ENCODE results near the gene SHISA2.

Gene SHISA2

GRCh38 chr13:26062853-26063444 is 11.1 kb upstream of the SHISA2 start:
- no peak overlapping the region for H3K14ac ChIP-seq (ENCODE audit: low read length)
- no peak overlapping the region for H4K8ac ChIP-seq (ENCODE audit: low read depth, low read length)
- WGBS (ENCODE audit: extremely low coverage, insufficient coverage, insufficient read length): no CpG with 5 or more reads among the region's 5 CpGs
- no peaks in the 10 kb centered on the region for H3K79me1 ChIP-seq (ENCODE audit: low read length)
- no peak overlapping the region for H3K4me2 ChIP-seq (ENCODE audit: low read length)
- no peak overlapping the region for H4K12ac ChIP-seq (ENCODE audit: low read depth, low read length)
- no peak overlapping the region for H3K4me3 ChIP-seq (ENCODE audit: low read depth, low read length)
- no peaks in the 10 kb centered on the region for H3K79me2 ChIP-seq (ENCODE audit: control insufficient read depth, insufficient read depth, low read length, poor library complexity)
- H4K91ac ChIP-seq (ENCODE audit: low read depth, low read length): no peak overlapping the region
- no peak overlapping the region for H2AFZ ChIP-seq (ENCODE audit: insufficient read depth, low read length, poor library complexity)
- H3K36me3 ChIP-seq (ENCODE audit: control insufficient read depth in 1 of 2, insufficient read depth in 2 of 2, low read length in 2 of 2): no peaks in the 10 kb centered on the region
- no peak overlapping the region for H3K9ac ChIP-seq (ENCODE audit: low read length)
- no peak overlapping the region for H3K4ac ChIP-seq (ENCODE audit: low read depth, low read length)
- no peak overlapping the region for H3K27ac ChIP-seq (ENCODE audit: low read depth, low read length)
- peaks cover 2% of the 10 kb centered on the region for H3K9me3 ChIP-seq (ENCODE audit: insufficient read depth, low read depth, low read length)
- no peaks in the 10 kb centered on the region for H3K4me1 ChIP-seq (ENCODE audit: control insufficient read depth in 1 of 2, insufficient read depth in 2 of 2, low read length in 2 of 2)
- H2AK5ac ChIP-seq (ENCODE audit: low read length): no peak overlapping the region
- DNase-seq: peak; percentile 24 to 72
- H3K18ac ChIP-seq (ENCODE audit: low read length): no peak overlapping the region
- H2BK120ac ChIP-seq (ENCODE audit: insufficient read depth, low read length, poor library complexity): no peak overlapping the region
- no peak overlapping the region for H2BK12ac ChIP-seq (ENCODE audit: low read length)
- H3K23ac ChIP-seq (ENCODE audit: low read length): no peak overlapping the region
- H3K27me3 ChIP-seq (ENCODE audit: insufficient read depth, low read length): no peaks in the 10 kb centered on the region
- H2BK5ac ChIP-seq (ENCODE audit: low read depth, low read length, poor library complexity): no peak overlapping the region

GRCh38 chr13:26061947-26062346 is 10.1 kb upstream of the SHISA2 start:
- no peak overlapping the region for H4K91ac ChIP-seq (ENCODE audit: low read depth, low read length)
- no CpG with 5 or more reads among the region's 6 CpGs for WGBS (ENCODE audit: extremely low coverage, insufficient coverage, insufficient read length)

GRCh38 chr13:26061256-26061655 is 9.4 kb upstream of the SHISA2 start:
- Histone ChIP-seq H3K14ac (ENCODE audit: low read length) (no peak overlapping the region), H3K79me1 (ENCODE audit: low read length) (no peaks in the 10 kb centered on the region), H4K91ac (ENCODE audit: low read depth, low read length) (no peak overlapping the region), H2BK5ac (ENCODE audit: low read depth, low read length, poor library complexity) (no peak overlapping the region), H3K4me2 (ENCODE audit: low read length) (no peak overlapping the region), H3K79me2 (ENCODE audit: control insufficient read depth, insufficient read depth, low read length, poor library complexity) (no peaks in the 10 kb centered on the region), H2BK12ac (ENCODE audit: low read length) (no peak overlapping the region), H3K27me3 (ENCODE audit: insufficient read depth, low read length) (no peaks in the 10 kb centered on the region), H3K4me3 (ENCODE audit: low read depth, low read length) (no peak overlapping the region), H2AFZ (ENCODE audit: insufficient read depth, low read length, poor library complexity) (no peak overlapping the region), H3K23ac (ENCODE audit: low read length) (no peak overlapping the region), H4K8ac (ENCODE audit: low read depth, low read length) (no peak overlapping the region), H2AK5ac (ENCODE audit: low read length) (no peak overlapping the region), H3K4ac (ENCODE audit: low read depth, low read length) (no peak overlapping the region), H3K9me3 (ENCODE audit: insufficient read depth, low read depth, low read length) (peaks cover 2% of the 10 kb centered on the region), H3K36me3 (ENCODE audit: control insufficient read depth in 1 of 2, insufficient read depth in 2 of 2, low read length in 2 of 2) (no peaks in the 10 kb centered on the region), H3K9ac (ENCODE audit: low read length) (no peak overlapping the region), H3K27ac (ENCODE audit: low read depth, low read length) (no peak overlapping the region), H3K18ac (ENCODE audit: low read length) (no peak overlapping the region), H2BK120ac (ENCODE audit: insufficient read depth, low read length, poor library complexity) (no peak overlapping the region), H4K12ac (ENCODE audit: low read depth, low read length) (no peak overlapping the region), H3K4me1 (ENCODE audit: control insufficient read depth in 1 of 2, insufficient read depth in 2 of 2, low read length in 2 of 2) (no peaks in the 10 kb centered on the region)
- no CpG with 5 or more reads among the region's 5 CpGs for WGBS (ENCODE audit: extremely low coverage, insufficient coverage, insufficient read length)
- DNase-seq: no peak

More at GRCh38 chr13:26061947-26062346, 10.1 kb upstream of the SHISA2 start:
- no peak overlapping the region for H3K4me2 ChIP-seq (ENCODE audit: low read length)
- no peaks in the 10 kb centered on the region for H3K27me3 ChIP-seq (ENCODE audit: insufficient read depth, low read length)
- H3K9me3 ChIP-seq (ENCODE audit: insufficient read depth, low read depth, low read length): peaks cover 2% of the 10 kb centered on the region
- no peak overlapping the region for H2BK5ac ChIP-seq (ENCODE audit: low read depth, low read length, poor library complexity)
- H3K27ac ChIP-seq (ENCODE audit: low read depth, low read length): no peak overlapping the region
- H2AFZ ChIP-seq (ENCODE audit: insufficient read depth, low read length, poor library complexity): no peak overlapping the region
- no peak overlapping the region for H3K23ac ChIP-seq (ENCODE audit: low read length)
- H3K9ac ChIP-seq (ENCODE audit: low read length): no peak overlapping the region
- H3K4ac ChIP-seq (ENCODE audit: low read depth, low read length): no peak overlapping the region
- H4K12ac ChIP-seq (ENCODE audit: low read depth, low read length): no peak overlapping the region
- no peaks in the 10 kb centered on the region for H3K36me3 ChIP-seq (ENCODE audit: control insufficient read depth in 1 of 2, insufficient read depth in 2 of 2, low read length in 2 of 2)
- DNase-seq: no peak
- no peak overlapping the region for H3K14ac ChIP-seq (ENCODE audit: low read length)
- no peaks in the 10 kb centered on the region for H3K79me1 ChIP-seq (ENCODE audit: low read length)
- no peak overlapping the region for H3K4me3 ChIP-seq (ENCODE audit: low read depth, low read length)
- no peak overlapping the region for H4K8ac ChIP-seq (ENCODE audit: low read depth, low read length)
- H3K4me1 ChIP-seq (ENCODE audit: control insufficient read depth in 1 of 2, insufficient read depth in 2 of 2, low read length in 2 of 2): no peaks in the 10 kb centered on the region
- no peak overlapping the region for H2BK12ac ChIP-seq (ENCODE audit: low read length)
- no peak overlapping the region for H3K18ac ChIP-seq (ENCODE audit: low read length)
- no peaks in the 10 kb centered on the region for H3K79me2 ChIP-seq (ENCODE audit: control insufficient read depth, insufficient read depth, low read length, poor library complexity)
- H2BK120ac ChIP-seq (ENCODE audit: insufficient read depth, low read length, poor library complexity): no peak overlapping the region
- no peak overlapping the region for H2AK5ac ChIP-seq (ENCODE audit: low read length)

GRCh38 chr13:26060357-26060756 is 8.5 kb upstream of the SHISA2 start:
- Histone ChIP-seq H3K36me3 (ENCODE audit: control insufficient read depth in 1 of 2, insufficient read depth in 2 of 2, low read length in 2 of 2) (no peaks in the 10 kb centered on the region), H2BK12ac (ENCODE audit: low read length) (no peak overlapping the region), H2BK5ac (ENCODE audit: low read depth, low read length, poor library complexity) (no peak overlapping the region), H3K4me3 (ENCODE audit: low read depth, low read length) (no peak overlapping the region), H3K27me3 (ENCODE audit: insufficient read depth, low read length) (no peaks in the 10 kb centered on the region), H3K23ac (ENCODE audit: low read length) (no peak overlapping the region), H2AK5ac (ENCODE audit: low read length) (no peak overlapping the region), H3K18ac (ENCODE audit: low read length) (no peak overlapping the region), H2AFZ (ENCODE audit: insufficient read depth, low read length, poor library complexity) (no peak overlapping the region), H3K4ac (ENCODE audit: low read depth, low read length) (no peak overlapping the region), H3K9ac (ENCODE audit: low read length) (no peak overlapping the region), H2BK120ac (ENCODE audit: insufficient read depth, low read length, poor library complexity) (no peak overlapping the region), H3K79me2 (ENCODE audit: control insufficient read depth, insufficient read depth, low read length, poor library complexity) (no peaks in the 10 kb centered on the region), H3K4me1 (ENCODE audit: control insufficient read depth in 1 of 2, insufficient read depth in 2 of 2, low read length in 2 of 2) (no peaks in the 10 kb centered on the region), H3K9me3 (ENCODE audit: insufficient read depth, low read depth, low read length) (peaks cover 2% of the 10 kb centered on the region), H3K4me2 (ENCODE audit: low read length) (no peak overlapping the region), H4K12ac (ENCODE audit: low read depth, low read length) (no peak overlapping the region), H3K79me1 (ENCODE audit: low read length) (no peaks in the 10 kb centered on the region), H4K8ac (ENCODE audit: low read depth, low read length) (no peak overlapping the region), H3K27ac (ENCODE audit: low read depth, low read length) (no peak overlapping the region), H3K14ac (ENCODE audit: low read length) (no peak overlapping the region), H4K91ac (ENCODE audit: low read depth, low read length) (no peak overlapping the region)
- no peak for DNase-seq
- no CpG with 5 or more reads among the region's 4 CpGs for WGBS (ENCODE audit: extremely low coverage, insufficient coverage, insufficient read length)
